ENCODE results near the gene LARGE2. TPM values are rescaled to one million over a fixed set of nuclear protein-coding genes. Genes with fewer than 3 reads are reported as not detected.

The LARGE2 gene
- total and polyA plus RNA-seq, 2 of the 13 experiments (the other 11 are each of a cell fraction or from before 2014, with no cell fraction given) = 8.5 to 21.6 TPM

DNA sequence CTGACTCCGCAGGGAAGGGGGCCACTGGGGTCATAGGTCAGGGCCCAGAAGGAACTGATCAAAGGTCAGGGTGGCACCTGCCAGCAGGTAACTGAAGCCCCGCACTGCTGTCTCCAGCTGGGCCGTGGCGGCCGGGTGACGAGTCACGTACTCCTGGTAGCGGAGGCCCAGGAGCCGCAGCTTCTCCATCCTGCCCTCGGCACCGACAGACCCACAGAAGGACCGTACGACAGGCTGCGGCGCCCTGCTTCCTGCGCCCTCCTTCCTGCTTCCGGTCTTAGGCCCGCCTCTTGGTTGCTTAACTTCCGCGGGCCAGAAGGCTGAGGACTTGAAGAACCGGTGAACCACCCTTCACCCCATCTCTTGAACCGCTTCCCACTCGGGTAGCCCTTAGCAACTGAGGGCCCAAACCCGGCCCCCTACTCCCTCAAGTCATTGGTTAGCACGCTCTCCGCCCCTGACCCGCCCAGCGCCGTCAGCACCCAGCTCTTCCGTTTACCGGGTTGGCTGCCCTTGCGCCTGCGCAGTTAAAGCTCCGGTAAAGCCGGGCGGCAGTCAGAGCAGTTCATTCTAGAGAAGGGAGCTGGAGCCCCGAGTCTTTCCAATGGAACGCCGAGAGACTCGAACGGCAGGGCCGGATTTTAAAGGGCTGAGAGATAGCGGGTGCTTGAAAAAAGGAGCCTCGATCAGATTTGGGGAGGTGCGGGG, 4.7 kb upstream of the LARGE2 start, which contains the start of gene PEX16 (continued):
- TF ChIP-seq, protein P1, sequence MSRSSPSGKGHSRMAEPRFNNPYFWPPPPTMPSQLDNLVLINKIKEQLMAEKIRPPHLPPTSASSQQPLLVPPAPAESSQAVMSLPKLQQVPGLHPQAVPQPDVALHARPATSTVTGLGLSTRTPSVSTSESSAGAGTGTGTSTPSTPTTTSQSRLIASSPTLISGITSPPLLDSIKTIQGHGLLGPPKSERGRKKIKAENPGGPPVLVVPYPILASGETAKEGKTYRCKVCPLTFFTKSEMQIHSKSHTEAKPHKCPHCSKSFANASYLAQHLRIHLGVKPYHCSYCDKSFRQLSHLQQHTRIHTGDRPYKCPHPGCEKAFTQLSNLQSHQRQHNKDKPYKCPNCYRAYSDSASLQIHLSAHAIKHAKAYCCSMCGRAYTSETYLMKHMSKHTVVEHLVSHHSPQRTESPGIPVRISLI (CRISPR knock-in tag; IDR thresholded peaks at IDR 0.05; ENCODE audit: borderline replicate concordance) = 0 out of 2 replicates have a peak, but pooled peaks have one; percentile 21
- TF ChIP-seq KMT2B (CRISPR knock-in tag; IDR thresholded peaks at IDR 0.05) = peak; percentile 65; the same call in 1 of the 2 replicates
- TF ChIP-seq TBX2 (CRISPR knock-in tag; IDR thresholded peaks at IDR 0.05; ENCODE audit: borderline replicate concordance) = peak; percentile 60
- TF ChIP-seq ZNF777 (CRISPR knock-in tag; IDR thresholded peaks at IDR 0.05) = peak; percentile 10; the same call in 1 of the 2 replicates
- TF ChIP-seq, protein P2, sequence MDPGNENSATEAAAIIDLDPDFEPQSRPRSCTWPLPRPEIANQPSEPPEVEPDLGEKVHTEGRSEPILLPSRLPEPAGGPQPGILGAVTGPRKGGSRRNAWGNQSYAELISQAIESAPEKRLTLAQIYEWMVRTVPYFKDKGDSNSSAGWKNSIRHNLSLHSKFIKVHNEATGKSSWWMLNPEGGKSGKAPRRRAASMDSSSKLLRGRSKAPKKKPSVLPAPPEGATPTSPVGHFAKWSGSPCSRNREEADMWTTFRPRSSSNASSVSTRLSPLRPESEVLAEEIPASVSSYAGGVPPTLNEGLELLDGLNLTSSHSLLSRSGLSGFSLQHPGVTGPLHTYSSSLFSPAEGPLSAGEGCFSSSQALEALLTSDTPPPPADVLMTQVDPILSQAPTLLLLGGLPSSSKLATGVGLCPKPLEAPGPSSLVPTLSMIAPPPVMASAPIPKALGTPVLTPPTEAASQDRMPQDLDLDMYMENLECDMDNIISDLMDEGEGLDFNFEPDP (CRISPR knock-in tag; conservative IDR thresholded peaks at IDR 0.05) = no peak
- TF ChIP-seq, protein P3, sequence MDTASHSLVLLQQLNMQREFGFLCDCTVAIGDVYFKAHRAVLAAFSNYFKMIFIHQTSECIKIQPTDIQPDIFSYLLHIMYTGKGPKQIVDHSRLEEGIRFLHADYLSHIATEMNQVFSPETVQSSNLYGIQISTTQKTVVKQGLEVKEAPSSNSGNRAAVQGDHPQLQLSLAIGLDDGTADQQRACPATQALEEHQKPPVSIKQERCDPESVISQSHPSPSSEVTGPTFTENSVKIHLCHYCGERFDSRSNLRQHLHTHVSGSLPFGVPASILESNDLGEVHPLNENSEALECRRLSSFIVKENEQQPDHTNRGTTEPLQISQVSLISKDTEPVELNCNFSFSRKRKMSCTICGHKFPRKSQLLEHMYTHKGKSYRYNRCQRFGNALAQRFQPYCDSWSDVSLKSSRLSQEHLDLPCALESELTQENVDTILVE (CRISPR knock-in tag; IDR thresholded peaks at IDR 0.05) = peak; percentile 41
- TF ChIP-seq THAP11 (CRISPR knock-in tag; IDR thresholded peaks at IDR 0.05) = peak; percentile 87
- TF ChIP-seq RFX5 (IDR thresholded peaks at IDR 0.05; ENCODE audit: low read depth, low read length) = peak; percentile 78
- TF ChIP-seq PHF8 (CRISPR knock-in tag; IDR thresholded peaks at IDR 0.05) = peak; percentile 80
- TF ChIP-seq, protein P4, sequence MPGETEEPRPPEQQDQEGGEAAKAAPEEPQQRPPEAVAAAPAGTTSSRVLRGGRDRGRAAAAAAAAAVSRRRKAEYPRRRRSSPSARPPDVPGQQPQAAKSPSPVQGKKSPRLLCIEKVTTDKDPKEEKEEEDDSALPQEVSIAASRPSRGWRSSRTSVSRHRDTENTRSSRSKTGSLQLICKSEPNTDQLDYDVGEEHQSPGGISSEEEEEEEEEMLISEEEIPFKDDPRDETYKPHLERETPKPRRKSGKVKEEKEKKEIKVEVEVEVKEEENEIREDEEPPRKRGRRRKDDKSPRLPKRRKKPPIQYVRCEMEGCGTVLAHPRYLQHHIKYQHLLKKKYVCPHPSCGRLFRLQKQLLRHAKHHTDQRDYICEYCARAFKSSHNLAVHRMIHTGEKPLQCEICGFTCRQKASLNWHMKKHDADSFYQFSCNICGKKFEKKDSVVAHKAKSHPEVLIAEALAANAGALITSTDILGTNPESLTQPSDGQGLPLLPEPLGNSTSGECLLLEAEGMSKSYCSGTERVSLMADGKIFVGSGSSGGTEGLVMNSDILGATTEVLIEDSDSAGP (CRISPR knock-in tag; IDR thresholded peaks at IDR 0.05; ENCODE audit: borderline replicate concordance) = peak; percentile 47; the same call in 1 of the 2 replicates
- TF ChIP-seq ZNF788 (CRISPR knock-in tag; IDR thresholded peaks at IDR 0.05; ENCODE audit: borderline replicate concordance) = peak; percentile 82; the same call in 1 of the 2 replicates
- TF ChIP-seq, protein P5, sequence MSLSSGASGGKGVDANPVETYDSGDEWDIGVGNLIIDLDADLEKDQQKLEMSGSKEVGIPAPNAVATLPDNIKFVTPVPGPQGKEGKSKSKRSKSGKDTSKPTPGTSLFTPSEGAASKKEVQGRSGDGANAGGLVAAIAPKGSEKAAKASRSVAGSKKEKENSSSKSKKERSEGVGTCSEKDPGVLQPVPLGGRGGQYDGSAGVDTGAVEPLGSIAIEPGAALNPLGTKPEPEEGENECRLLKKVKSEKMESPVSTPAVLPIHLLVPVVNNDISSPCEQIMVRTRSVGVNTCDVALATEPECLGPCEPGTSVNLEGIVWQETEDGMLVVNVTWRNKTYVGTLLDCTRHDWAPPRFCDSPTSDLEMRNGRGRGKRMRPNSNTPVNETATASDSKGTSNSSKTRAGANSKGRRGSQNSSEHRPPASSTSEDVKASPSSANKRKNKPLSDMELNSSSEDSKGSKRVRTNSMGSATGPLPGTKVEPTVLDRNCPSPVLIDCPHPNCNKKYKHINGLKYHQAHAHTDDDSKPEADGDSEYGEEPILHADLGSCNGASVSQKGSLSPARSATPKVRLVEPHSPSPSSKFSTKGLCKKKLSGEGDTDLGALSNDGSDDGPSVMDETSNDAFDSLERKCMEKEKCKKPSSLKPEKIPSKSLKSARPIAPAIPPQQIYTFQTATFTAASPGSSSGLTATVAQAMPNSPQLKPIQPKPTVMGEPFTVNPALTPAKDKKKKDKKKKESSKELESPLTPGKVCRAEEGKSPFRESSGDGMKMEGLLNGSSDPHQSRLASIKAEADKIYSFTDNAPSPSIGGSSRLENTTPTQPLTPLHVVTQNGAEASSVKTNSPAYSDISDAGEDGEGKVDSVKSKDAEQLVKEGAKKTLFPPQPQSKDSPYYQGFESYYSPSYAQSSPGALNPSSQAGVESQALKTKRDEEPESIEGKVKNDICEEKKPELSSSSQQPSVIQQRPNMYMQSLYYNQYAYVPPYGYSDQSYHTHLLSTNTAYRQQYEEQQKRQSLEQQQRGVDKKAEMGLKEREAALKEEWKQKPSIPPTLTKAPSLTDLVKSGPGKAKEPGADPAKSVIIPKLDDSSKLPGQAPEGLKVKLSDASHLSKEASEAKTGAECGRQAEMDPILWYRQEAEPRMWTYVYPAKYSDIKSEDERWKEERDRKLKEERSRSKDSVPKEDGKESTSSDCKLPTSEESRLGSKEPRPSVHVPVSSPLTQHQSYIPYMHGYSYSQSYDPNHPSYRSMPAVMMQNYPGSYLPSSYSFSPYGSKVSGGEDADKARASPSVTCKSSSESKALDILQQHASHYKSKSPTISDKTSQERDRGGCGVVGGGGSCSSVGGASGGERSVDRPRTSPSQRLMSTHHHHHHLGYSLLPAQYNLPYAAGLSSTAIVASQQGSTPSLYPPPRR (CRISPR knock-in tag; IDR thresholded peaks at IDR 0.05; ENCODE audit: borderline replicate concordance) = peak; percentile 53; the same call in 1 of the 2 replicates
- peak; percentile 41; the same call in 1 of the 2 replicates for TF ChIP-seq KDM2A (CRISPR knock-in tag; IDR thresholded peaks at IDR 0.05; ENCODE audit: borderline replicate concordance, low read depth)
- TF ChIP-seq ZNF296 (CRISPR knock-in tag; conservative IDR thresholded peaks at IDR 0.05) = no peak
- TF ChIP-seq SAP130 (CRISPR knock-in tag; IDR thresholded peaks at IDR 0.05; ENCODE audit: low read depth) = peak; percentile 97
- peak; percentile 94 for TF ChIP-seq NR2C2 (CRISPR knock-in tag; IDR thresholded peaks at IDR 0.05; ENCODE audit: borderline replicate concordance)
- 0 out of 2 replicates have a peak, but pooled peaks have one; percentile 41 for TF ChIP-seq KLF15 (CRISPR knock-in tag; IDR thresholded peaks at IDR 0.05; ENCODE audit: borderline replicate concordance)

Data from HepG2 (cell line).